Peyer's patch (tissue), 4 donors: Measurements from ENCODE around the gene IGSF22. TPM values are rescaled to one million over a fixed set of nuclear protein-coding genes. Genes with fewer than 3 reads are reported as not detected.
"Not testable (repeated sequence)": the region's sequence is repeated elsewhere in the genome, so short reads cannot be mapped to it uniquely, and the experiment has no call there.

Experiments
- DNase-seq, 3 donors: peaks; one replicate each; pipeline ENCODE4 v3.0.0-alpha.2; 2017 to 2019
- H3K27ac ChIP-seq, 4 donors: fragments of 200-600 bp; sonication (generic); one replicate each; pipeline ENCODE4 v1.5.1; 2016 to 2019
- H3K27me3 ChIP-seq, 2 donors: fragments of 200-600 bp; sonication (generic); one replicate each; pipeline ENCODE4 v1.5.1; 2019
- H3K36me3 ChIP-seq, 3 donors: fragments of 200-600 bp; sonication (generic); one replicate each; pipeline ENCODE4 v1.5.1; 2016 to 2019
- H3K4me1 ChIP-seq, 4 donors: fragments of 200-600 bp; sonication (generic); one replicate each; pipeline ENCODE4 v1.5.1; 2016 to 2019
- H3K4me3 ChIP-seq, 4 donors: fragments of 200-600 bp; sonication (generic); 1 replicate in 3 of 4; 2 replicates in 1 of 4; pipeline ENCODE4 v1.5.1; 2016 to 2019; ENCODE audit warnings: mild to moderate bottlenecking in 1 of 4
- H3K9me3 ChIP-seq, 4 donors: fragments of 200-600 bp; sonication (generic); one replicate each; pipeline ENCODE4 v1.5.1; 2016 to 2019; ENCODE audit warnings: mild to moderate bottlenecking in 1 of 4
- POLR2A ChIP-seq, 2 donors: fragments of 450-650 bp; IDR thresholded peaks; one replicate each; pipeline ENCODE4 v1.5.1; 2017; ENCODE audit warnings: antibody characterized with exemption in 2 of 2, mild to moderate bottlenecking in 2 of 2, moderate library complexity in 2 of 2
- total RNA-seq, 4 donors: library from RNA; depleted of rRNA; stranded (reverse); fragments of >200 nt; gene quantifications; one replicate each; pipeline ENCODE4 v1.1.0, GENCODE V29; 2016
- TF ChIP-seq, protein P1 (sequence below), 6 experiments: fragments of 450-650 bp in 4 of 6; fragments of 200-600 bp in 2 of 6; sonication (generic) in 1 of 6; IDR thresholded peaks; one replicate each; pipeline ENCODE4 v1.5.1; 2017 to 2019; ENCODE audit warnings: antibody characterized with exemption in 6 of 6, mild to moderate bottlenecking in 3 of 6, moderate library complexity in 1 of 6

Gene IGSF22
- total RNA-seq, 4 donors from 2014 or later = not detected

GRCh38 chr11:18697576-18697975, 28.4 kb downstream of the IGSF22 start:
- Histone ChIP-seq H3K36me3 (no peaks in the 10 kb centered on the region), H3K4me1 (peaks cover 0 to 5% (median 0%) of the 10 kb centered on the region in 4 donors), H3K27ac (peak overlapping the region in 1 of 4 donors; percentile 86), H3K9me3 (no peaks in the 10 kb centered on the region), H3K27me3 (no peaks in the 10 kb centered on the region), H3K4me3 (no peak overlapping the region)
- no peak for TF ChIP-seq POLR2A (IDR thresholded peaks at IDR 0.05)
- TF ChIP-seq, protein P1, sequence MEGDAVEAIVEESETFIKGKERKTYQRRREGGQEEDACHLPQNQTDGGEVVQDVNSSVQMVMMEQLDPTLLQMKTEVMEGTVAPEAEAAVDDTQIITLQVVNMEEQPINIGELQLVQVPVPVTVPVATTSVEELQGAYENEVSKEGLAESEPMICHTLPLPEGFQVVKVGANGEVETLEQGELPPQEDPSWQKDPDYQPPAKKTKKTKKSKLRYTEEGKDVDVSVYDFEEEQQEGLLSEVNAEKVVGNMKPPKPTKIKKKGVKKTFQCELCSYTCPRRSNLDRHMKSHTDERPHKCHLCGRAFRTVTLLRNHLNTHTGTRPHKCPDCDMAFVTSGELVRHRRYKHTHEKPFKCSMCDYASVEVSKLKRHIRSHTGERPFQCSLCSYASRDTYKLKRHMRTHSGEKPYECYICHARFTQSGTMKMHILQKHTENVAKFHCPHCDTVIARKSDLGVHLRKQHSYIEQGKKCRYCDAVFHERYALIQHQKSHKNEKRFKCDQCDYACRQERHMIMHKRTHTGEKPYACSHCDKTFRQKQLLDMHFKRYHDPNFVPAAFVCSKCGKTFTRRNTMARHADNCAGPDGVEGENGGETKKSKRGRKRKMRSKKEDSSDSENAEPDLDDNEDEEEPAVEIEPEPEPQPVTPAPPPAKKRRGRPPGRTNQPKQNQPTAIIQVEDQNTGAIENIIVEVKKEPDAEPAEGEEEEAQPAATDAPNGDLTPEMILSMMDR (IDR thresholded peaks at IDR 0.05) = no peak
- no peak for DNase-seq

- DNase-seq = no peak
- Histone ChIP-seq H3K27me3 (no peaks in the 10 kb centered on the region), H3K4me3 (no peak overlapping the region), H3K36me3 (no peaks in the 10 kb centered on the region), H3K9me3 (no peaks in the 10 kb centered on the region), H3K4me1 (peaks cover 0 to 5% (median 0%) of the 10 kb centered on the region in 4 donors), H3K27ac (no peak overlapping the region)
- no peak for TF ChIP-seq POLR2A (IDR thresholded peaks at IDR 0.05)
- TF ChIP-seq, protein P1 (IDR thresholded peaks at IDR 0.05) = no peak
Measured at GRCh38 chr11:18696638-18697225, 29.3 kb downstream of the IGSF22 start.

DNA sequence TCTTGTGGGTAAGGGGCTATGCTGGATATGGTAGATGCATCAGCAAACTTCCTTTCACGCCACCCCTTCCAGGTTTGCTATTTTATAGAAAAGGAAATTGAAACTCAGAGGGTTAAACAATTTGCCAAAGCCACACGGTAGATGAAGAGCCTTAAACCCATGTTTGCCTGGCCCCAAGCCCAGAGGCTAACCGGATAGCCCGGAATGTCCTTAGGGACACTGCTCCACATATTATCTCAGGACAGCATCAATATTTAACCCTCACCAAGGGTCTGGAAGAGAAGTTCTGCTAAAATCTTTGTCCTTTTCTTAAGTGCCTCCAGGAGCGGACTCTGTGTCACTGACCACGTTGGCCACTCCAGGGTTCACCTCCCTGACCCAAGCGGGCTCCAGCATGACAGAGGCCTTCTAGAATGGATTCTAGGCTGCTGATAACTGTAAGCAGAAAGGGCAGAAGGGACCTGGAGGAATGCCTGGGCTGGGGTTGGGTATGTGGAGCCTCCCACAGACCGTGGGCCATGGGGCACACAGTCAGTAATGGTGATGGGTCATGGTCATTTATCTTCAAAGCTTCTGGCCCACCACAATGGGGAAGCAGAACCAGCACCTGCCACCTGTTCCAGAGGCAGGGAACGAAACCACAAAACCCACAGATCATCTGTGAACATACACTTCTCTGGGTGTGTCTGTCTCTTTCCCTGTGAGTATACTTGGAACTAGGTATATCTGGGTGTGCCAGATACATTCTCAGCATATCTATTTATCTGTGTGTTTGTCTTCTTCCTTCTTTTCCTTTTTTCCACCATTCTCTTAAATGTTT, 32.8 kb downstream of the IGSF22 start:
- no peak for DNase-seq
- Histone ChIP-seq H3K27ac (no peak overlapping the region), H3K4me3 (no peak overlapping the region), H3K27me3 (no peaks in the 10 kb centered on the region), H3K36me3 (no peaks in the 10 kb centered on the region), H3K9me3 (no peaks in the 10 kb centered on the region), H3K4me1 (no peaks in the 10 kb centered on the region)
- no peak for TF ChIP-seq POLR2A (IDR thresholded peaks at IDR 0.05)
- TF ChIP-seq, protein P1 (IDR thresholded peaks at IDR 0.05) = no peak

GRCh38 chr11:18691467-18692140, 34.4 kb downstream of the IGSF22 start:
- not testable (repeated sequence) for DNase-seq, H3K9me3 ChIP-seq, H3K27ac ChIP-seq, H3K4me1 ChIP-seq, H3K4me3 ChIP-seq, H3K27me3 ChIP-seq, H3K36me3 ChIP-seq

- no peak overlapping the region for H3K4me3 ChIP-seq
- no peaks in the 10 kb centered on the region for H3K36me3 ChIP-seq
- H3K27ac ChIP-seq = no peak overlapping the region
- no peaks in the 10 kb centered on the region for H3K4me1 ChIP-seq
- DNase-seq = no peak
- no peaks in the 10 kb centered on the region for H3K9me3 ChIP-seq
- no peak for TF ChIP-seq POLR2A (IDR thresholded peaks at IDR 0.05)
- TF ChIP-seq, protein P1 (IDR thresholded peaks at IDR 0.05) = no peak
- H3K27me3 ChIP-seq = no peaks in the 10 kb centered on the region
Measured at GRCh38 chr11:18684267-18684666, 41.7 kb downstream of the IGSF22 start.

GRCh38 chr11:18682466-18682865, 43.5 kb downstream of the IGSF22 start:
- DNase-seq = no peak
- Histone ChIP-seq H3K4me1 (no peaks in the 10 kb centered on the region), H3K27me3 (no peaks in the 10 kb centered on the region), H3K36me3 (no peaks in the 10 kb centered on the region), H3K9me3 (no peaks in the 10 kb centered on the region), H3K4me3 (no peak overlapping the region), H3K27ac (no peak overlapping the region)
- TF ChIP-seq, protein P1 (IDR thresholded peaks at IDR 0.05) = no peak

DNA sequence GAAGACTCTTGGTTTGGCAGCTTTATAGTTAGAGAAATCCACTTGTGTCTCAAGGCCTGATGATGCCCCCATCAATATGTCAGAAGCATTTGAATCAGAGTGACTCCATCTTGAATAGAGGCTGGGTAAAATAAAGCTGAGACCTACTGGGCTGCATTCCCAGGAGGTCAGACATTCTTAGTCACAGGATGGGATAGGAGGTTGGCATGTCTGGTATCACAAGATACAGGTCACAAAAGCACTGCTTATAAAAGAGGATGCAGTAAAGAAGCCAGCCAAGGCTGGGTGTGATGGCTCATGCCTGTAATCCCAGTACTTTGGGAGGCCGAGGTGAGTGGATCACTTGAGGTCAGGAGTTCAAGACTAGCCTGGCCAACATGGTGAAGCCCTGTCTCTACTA, 44.0 kb downstream of the IGSF22 start:
- DNase-seq, H3K9me3 ChIP-seq, H3K27ac ChIP-seq, H3K4me1 ChIP-seq, H3K27me3 ChIP-seq, H3K4me3 ChIP-seq, H3K36me3 ChIP-seq: not testable (repeated sequence)
